Astrocyte (in vitro differentiated cells and primary cell): Measurements from ENCODE around the gene ANKRD44. TPM values are rescaled to one million over a fixed set of nuclear protein-coding genes. Genes with fewer than 3 reads are reported as not detected.

Experiments used
- DNase-seq: peaks from one replicate; pipeline ENCODE4 v3.0.0-alpha.2; 2010; ENCODE audit warnings: low read depth
- FAIRE-seq: peaks from 2 replicates; lab custom pipeline; 2011; peaks lifted over from hg19 to GRCh38; lab: Jason Lieb, UNC
- H2AFZ ChIP-seq: 2 replicates; pipeline ENCODE4 v1.6.0; 2012; ENCODE audit warnings: low read depth, low read length, inconsistent platforms
- H3K27ac ChIP-seq: 2 replicates; pipeline ENCODE4 v1.5.1; 2011; ENCODE audit warnings: low read depth, low read length, inconsistent platforms
- H3K27me3 ChIP-seq: 2 replicates; pipeline ENCODE4 v1.6.0; 2011; ENCODE audit warnings: low read length, inconsistent platforms; ENCODE audit not compliant: insufficient read depth
- H3K36me3 ChIP-seq: 2 replicates; pipeline ENCODE4 v1.5.1; 2011; ENCODE audit warnings: low read length, inconsistent platforms; ENCODE audit not compliant: insufficient read depth
- H3K4me1 ChIP-seq: 2 replicates; pipeline ENCODE4 v1.5.1; 2011; ENCODE audit warnings: low read length, inconsistent platforms; ENCODE audit not compliant: insufficient read depth
- H3K4me2 ChIP-seq: 2 replicates; pipeline ENCODE4 v1.6.0; 2012; ENCODE audit warnings: low read length, inconsistent platforms
- H3K4me3 ChIP-seq: 2 replicates; pipeline ENCODE4 v1.5.1; 2011; ENCODE audit warnings: low read depth, mild to moderate bottlenecking, low read length, inconsistent platforms; ENCODE audit not compliant: insufficient read depth
- H3K79me2 ChIP-seq: 2 replicates; pipeline ENCODE4 v1.6.0; 2012; ENCODE audit warnings: mild to moderate bottlenecking, low read length, inconsistent platforms; ENCODE audit not compliant: insufficient read depth
- H3K9ac ChIP-seq: 2 replicates; pipeline ENCODE4 v1.6.0; 2012; ENCODE audit warnings: mild to moderate bottlenecking, low read length, inconsistent platforms
- H3K9me3 ChIP-seq: 2 replicates; pipeline ENCODE4 v1.5.1; 2012; ENCODE audit warnings: low read depth, mild to moderate bottlenecking, low read length, inconsistent platforms; ENCODE audit not compliant: insufficient read depth
- H4K20me1 ChIP-seq: 2 replicates; pipeline ENCODE4 v1.6.0; 2012; ENCODE audit warnings: low read length, inconsistent platforms; ENCODE audit not compliant: insufficient read depth
- H3K27ac Mint-ChIP-seq: one replicate; pipeline ENCODE4 v1.8.0; 2021; ENCODE audit warnings: mild to moderate bottlenecking, mixed read lengths; ENCODE audit not compliant: unreplicated experiment
- H3K27me3 Mint-ChIP-seq: one replicate; pipeline ENCODE4 v1.8.0; 2021; ENCODE audit warnings: low read depth, mixed read lengths; ENCODE audit not compliant: unreplicated experiment
- H3K36me3 Mint-ChIP-seq: one replicate; pipeline ENCODE4 v1.8.0; 2021; ENCODE audit warnings: low read depth, mixed read lengths; ENCODE audit not compliant: unreplicated experiment
- H3K4me1 Mint-ChIP-seq: one replicate; pipeline ENCODE4 v1.8.0; 2021; ENCODE audit warnings: low read depth, mixed read lengths; ENCODE audit not compliant: unreplicated experiment
- H3K4me3 Mint-ChIP-seq: one replicate; pipeline ENCODE4 v1.8.0; 2021; ENCODE audit warnings: mild to moderate bottlenecking, moderate library complexity, mixed read lengths; ENCODE audit not compliant: unreplicated experiment
- H3K9me3 Mint-ChIP-seq: one replicate; pipeline ENCODE4 v1.8.0; 2021; ENCODE audit warnings: mild to moderate bottlenecking, mixed read lengths; ENCODE audit not compliant: unreplicated experiment
- CTCF ChIP-seq: IDR thresholded peaks from 2 replicates; pipeline ENCODE4 v1.5.1; 2011; ENCODE audit warnings: low read depth, mild to moderate bottlenecking, inconsistent platforms, low read length, moderate library complexity; ENCODE audit not compliant: insufficient read depth
- EZH2 ChIP-seq: IDR thresholded peaks from 2 replicates; pipeline ENCODE4 v1.6.1; 2012; ENCODE audit warnings: mild to moderate bottlenecking, low read length, inconsistent platforms; ENCODE audit not compliant: insufficient read depth
- total RNA-seq: library from RNA; stranded (reverse); gene quantifications from 2 replicates; pipeline ENCODE4 v1.2.1, GENCODE V29; 2021

ANKRD44 gene
- total RNA-seq, 1 donor from 2014 or later, result 7.2 TPM

GRCh38 chr2:197001921-197002320, 308.7 kb downstream of the ANKRD44 start:
- H4K20me1 ChIP-seq, result no peaks in the 10 kb centered on the region
- TF ChIP-seq EZH2 (no peak), CTCF (no peak)
- no peak for FAIRE-seq

GRCh38 chr2:196995757-196996314, 314.7 kb downstream of the ANKRD44 start:
- no peaks in the 10 kb centered on the region for H3K9me3 Mint-ChIP-seq
- no peak overlapping the region for H3K4me2 ChIP-seq
- no peaks in the 10 kb centered on the region for H3K27me3 Mint-ChIP-seq
- H3K36me3 Mint-ChIP-seq, result no peaks in the 10 kb centered on the region
- DNase-seq (no peak), FAIRE-seq (no peak)
- H3K4me1 ChIP-seq, result no peaks in the 10 kb centered on the region
- no peaks in the 10 kb centered on the region for H4K20me1 ChIP-seq
- no peak overlapping the region for H3K9ac ChIP-seq
- H3K4me1 Mint-ChIP-seq, result no peaks in the 10 kb centered on the region
- H3K27ac ChIP-seq, result no peak overlapping the region
- no peaks in the 10 kb centered on the region for H3K79me2 ChIP-seq
- H3K27ac Mint-ChIP-seq, result no peak overlapping the region
- no peak overlapping the region for H2AFZ ChIP-seq
- no peaks in the 10 kb centered on the region for H3K36me3 ChIP-seq
- TF ChIP-seq CTCF, result no peak
- no peak for TF ChIP-seq EZH2
- H3K4me3 ChIP-seq, result no peak overlapping the region
- H3K27me3 ChIP-seq, result no peaks in the 10 kb centered on the region
- H3K4me3 Mint-ChIP-seq, result no peak overlapping the region
- H3K9me3 ChIP-seq, result no peaks in the 10 kb centered on the region

More at GRCh38 chr2:197001921-197002320, 308.7 kb downstream of the ANKRD44 start:
- Mint-ChIP-seq H3K9me3 (no peaks in the 10 kb centered on the region), H3K36me3 (no peaks in the 10 kb centered on the region), H3K27ac (no peak overlapping the region), H3K4me3 (no peak overlapping the region), H3K27me3 (no peaks in the 10 kb centered on the region), H3K4me1 (no peaks in the 10 kb centered on the region)
- DNase-seq, result no peak
- Histone ChIP-seq H2AFZ (no peak overlapping the region), H3K4me3 (no peak overlapping the region), H3K9ac (no peak overlapping the region), H3K4me2 (no peak overlapping the region), H3K27ac (no peak overlapping the region), H3K9me3 (no peaks in the 10 kb centered on the region), H3K4me1 (no peaks in the 10 kb centered on the region), H3K27me3 (no peaks in the 10 kb centered on the region), H3K79me2 (no peaks in the 10 kb centered on the region), H3K36me3 (no peaks in the 10 kb centered on the region)

- FAIRE-seq (no peak), DNase-seq (no peak)
- no peaks in the 10 kb centered on the region for H3K79me2 ChIP-seq
- no peak overlapping the region for H2AFZ ChIP-seq
- H3K27me3 Mint-ChIP-seq, result no peaks in the 10 kb centered on the region
- H3K36me3 ChIP-seq, result no peaks in the 10 kb centered on the region
- no peak overlapping the region for H3K27ac ChIP-seq
- no peaks in the 10 kb centered on the region for H3K36me3 Mint-ChIP-seq
- no peak for TF ChIP-seq CTCF
- TF ChIP-seq EZH2, result no peak
- no peak overlapping the region for H3K9ac ChIP-seq
- H3K9me3 ChIP-seq, result no peaks in the 10 kb centered on the region
- no peak overlapping the region for H3K4me3 Mint-ChIP-seq
- H3K4me2 ChIP-seq, result no peak overlapping the region
- no peak overlapping the region for H3K27ac Mint-ChIP-seq
- H3K9me3 Mint-ChIP-seq, result no peaks in the 10 kb centered on the region
- H3K4me1 ChIP-seq, result no peaks in the 10 kb centered on the region
- H4K20me1 ChIP-seq, result no peaks in the 10 kb centered on the region
- peaks cover 2% of the 10 kb centered on the region for H3K4me1 Mint-ChIP-seq
- no peaks in the 10 kb centered on the region for H3K27me3 ChIP-seq
- no peak overlapping the region for H3K4me3 ChIP-seq
These were observed 315.8 kb downstream of the ANKRD44 start for GRCh38 chr2:196994764-196995163.
